MM.1S (cell line): Measurements from ENCODE around the gene PPP1R9A.
A peak's percentile ranks its signal among the peaks of the same experiment; 100 is the strongest.

Experiments
- DNase-seq: peaks from one replicate; pipeline ENCODE4 v3.0.0-alpha.2; 2015
- H2AFZ ChIP-seq: fragments of 300-600 bp; sonication (generic); 2 replicates; pipeline ENCODE4 v1.6.0; 2016; ENCODE audit warnings: antibody characterized with exemption, low read length
- H3F3A ChIP-seq: fragments of 300-600 bp; sonication (generic); 2 replicates; pipeline ENCODE4 v1.6.1; 2016; ENCODE audit warnings: mild to moderate bottlenecking, antibody characterized with exemption, low read length, moderate library complexity, mixed read lengths; ENCODE audit not compliant: insufficient read depth
- H3K27ac ChIP-seq: fragments of 300-600 bp; sonication (generic); 2 replicates; pipeline ENCODE4 v1.5.1; 2016; ENCODE audit warnings: mild to moderate bottlenecking, low read length
- H3K27me3 ChIP-seq: fragments of 300-600 bp; sonication (generic); replicated peaks from 2 replicates; pipeline ENCODE4 v1.6.0; 2016; ENCODE audit warnings: low read length; ENCODE audit not compliant: insufficient read depth
- H3K36me3 ChIP-seq: fragments of 300-600 bp; sonication (generic); replicated peaks from 2 replicates; pipeline ENCODE4 v1.6.1; 2016; ENCODE audit warnings: mild to moderate bottlenecking, low read length, mixed read lengths; ENCODE audit not compliant: insufficient read depth
- H3K4me1 ChIP-seq: fragments of 300-600 bp; sonication (generic); 2 replicates; pipeline ENCODE4 v1.6.1; 2016; ENCODE audit warnings: low read length, mixed read lengths
- H3K4me2 ChIP-seq: fragments of 300-600 bp; sonication (generic); 2 replicates; pipeline ENCODE4 v1.6.0; 2016; ENCODE audit warnings: low read depth, low read length
- H3K4me3 ChIP-seq: fragments of 300-600 bp; sonication (generic); 2 replicates; pipeline ENCODE4 v1.5.1; 2016; ENCODE audit warnings: low read length, mixed read lengths
- H3K79me2 ChIP-seq: fragments of 300-600 bp; sonication (generic); 2 replicates; pipeline ENCODE4 v1.6.1; 2016; ENCODE audit warnings: mixed run types, low read length, mixed read lengths
- H3K9ac ChIP-seq: fragments of 300-600 bp; sonication (generic); 2 replicates; pipeline ENCODE4 v1.6.1; 2016; ENCODE audit warnings: low read length, mixed read lengths
- H3K9me2 ChIP-seq: fragments of 300-600 bp; sonication (generic); replicated peaks from 2 replicates; pipeline ENCODE4 v1.6.1; 2016; ENCODE audit warnings: mild to moderate bottlenecking, low read length, mixed read lengths; ENCODE audit not compliant: insufficient read depth
- H3K9me3 ChIP-seq: fragments of 300-600 bp; sonication (generic); replicated peaks from 2 replicates; pipeline ENCODE4 v1.6.1; 2016; ENCODE audit warnings: mild to moderate bottlenecking, low read length, mixed read lengths; ENCODE audit not compliant: insufficient read depth
- H4K20me1 ChIP-seq: fragments of 300-600 bp; sonication (generic); 2 replicates; pipeline ENCODE4 v1.6.1; 2016; ENCODE audit warnings: mild to moderate bottlenecking, low read length, moderate library complexity, mixed read lengths; ENCODE audit not compliant: insufficient read depth
- EZH2 ChIP-seq: fragments of 300-600 bp; sonication (generic); optimal IDR thresholded peaks from 2 replicates; pipeline ENCODE3; 2017; ENCODE audit warnings: low read depth, mild to moderate bottlenecking, antibody characterized with exemption, low read length, mixed read lengths
- EZH2phosphoT487 ChIP-seq: fragments of 300-600 bp; sonication (generic); IDR thresholded peaks from 2 replicates; pipeline ENCODE4 v1.6.1; 2018; ENCODE audit warnings: antibody characterized with exemption, low read length
- TF ChIP-seq, protein P1 (sequence below): fragments of 300-600 bp; sonication (generic); IDR thresholded peaks from 2 replicates; pipeline ENCODE4 v1.5.1; 2016; ENCODE audit warnings: antibody characterized with exemption, low read length, mixed read lengths

Gene PPP1R9A

DNA sequence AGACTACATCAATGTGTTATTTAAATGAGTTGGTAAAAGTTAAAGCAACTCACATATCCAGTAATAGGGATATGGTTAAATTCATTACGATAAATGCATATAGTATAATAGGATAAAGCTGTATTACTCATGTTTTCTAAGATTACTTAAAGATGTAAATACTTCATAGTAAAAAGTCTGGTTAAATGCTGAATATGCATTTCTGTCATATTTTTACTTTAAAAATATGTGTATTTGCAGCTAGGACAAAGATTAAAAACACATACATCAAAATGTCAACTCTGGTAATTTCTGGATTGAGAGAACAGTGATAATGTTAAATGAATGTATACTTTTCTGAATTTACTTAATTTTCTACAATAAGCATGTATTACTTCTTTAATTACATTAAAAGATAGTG lies 15.1 kb downstream of the PPP1R9A start:
- Histone ChIP-seq H3K9ac (no peak overlapping the region), H3K27ac (no peak overlapping the region), H3K9me3 (no peaks in the 10 kb centered on the region), H3K36me3 (no peaks in the 10 kb centered on the region), H3K4me1 (peaks cover 22% of the 10 kb centered on the region), H2AFZ (no peak overlapping the region), H3K9me2 (no peaks in the 10 kb centered on the region), H3F3A (no peaks in the 10 kb centered on the region), H3K27me3 (no peaks in the 10 kb centered on the region), H3K4me2 (0 out of 2 replicates have a peak overlapping the region, but pooled peaks have one; percentile 45), H3K79me2 (no peaks in the 10 kb centered on the region), H4K20me1 (no peaks in the 10 kb centered on the region), H3K4me3 (no peak overlapping the region)
- TF ChIP-seq EZH2 (no peak), EZH2phosphoT487 (no peak)
- TF ChIP-seq, protein P1, sequence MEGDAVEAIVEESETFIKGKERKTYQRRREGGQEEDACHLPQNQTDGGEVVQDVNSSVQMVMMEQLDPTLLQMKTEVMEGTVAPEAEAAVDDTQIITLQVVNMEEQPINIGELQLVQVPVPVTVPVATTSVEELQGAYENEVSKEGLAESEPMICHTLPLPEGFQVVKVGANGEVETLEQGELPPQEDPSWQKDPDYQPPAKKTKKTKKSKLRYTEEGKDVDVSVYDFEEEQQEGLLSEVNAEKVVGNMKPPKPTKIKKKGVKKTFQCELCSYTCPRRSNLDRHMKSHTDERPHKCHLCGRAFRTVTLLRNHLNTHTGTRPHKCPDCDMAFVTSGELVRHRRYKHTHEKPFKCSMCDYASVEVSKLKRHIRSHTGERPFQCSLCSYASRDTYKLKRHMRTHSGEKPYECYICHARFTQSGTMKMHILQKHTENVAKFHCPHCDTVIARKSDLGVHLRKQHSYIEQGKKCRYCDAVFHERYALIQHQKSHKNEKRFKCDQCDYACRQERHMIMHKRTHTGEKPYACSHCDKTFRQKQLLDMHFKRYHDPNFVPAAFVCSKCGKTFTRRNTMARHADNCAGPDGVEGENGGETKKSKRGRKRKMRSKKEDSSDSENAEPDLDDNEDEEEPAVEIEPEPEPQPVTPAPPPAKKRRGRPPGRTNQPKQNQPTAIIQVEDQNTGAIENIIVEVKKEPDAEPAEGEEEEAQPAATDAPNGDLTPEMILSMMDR, result no peak
- no peak for DNase-seq

DNA sequence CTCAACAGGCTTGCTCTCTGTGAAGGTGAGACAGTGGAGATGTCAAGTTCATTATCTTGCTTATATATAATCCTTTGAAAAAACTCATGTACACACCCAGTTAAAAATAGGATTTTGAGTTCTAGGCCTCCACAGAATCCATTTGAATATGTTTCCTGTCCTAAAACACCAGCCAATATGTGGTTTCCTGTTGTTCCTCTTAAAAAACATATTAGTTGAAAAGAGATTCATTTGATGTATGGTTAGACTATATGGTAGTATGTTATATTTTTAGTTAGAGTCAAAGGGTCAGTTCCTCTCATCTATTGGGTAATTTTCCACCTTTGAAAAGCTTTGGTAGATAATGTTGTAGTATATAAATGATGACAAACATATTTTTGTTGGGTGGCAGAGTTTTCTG lies 16.0 kb downstream of the PPP1R9A start:
- peak overlapping the region; percentile 9; the same call in 1 of the 2 replicates for H3K27ac ChIP-seq
- TF ChIP-seq, protein P1, result no peak
- TF ChIP-seq EZH2 (no peak), EZH2phosphoT487 (no peak)
- no peaks in the 10 kb centered on the region for H3F3A ChIP-seq
- H3K4me1 ChIP-seq, result peaks cover 22% of the 10 kb centered on the region
- H4K20me1 ChIP-seq, result no peaks in the 10 kb centered on the region
- no peak overlapping the region for H3K4me3 ChIP-seq
- H2AFZ ChIP-seq, result no peak overlapping the region
- no peaks in the 10 kb centered on the region for H3K36me3 ChIP-seq
- H3K9me3 ChIP-seq, result no peaks in the 10 kb centered on the region
- no peaks in the 10 kb centered on the region for H3K27me3 ChIP-seq
- peak; percentile 84 for DNase-seq
- H3K4me2 ChIP-seq, result peak overlapping the region; percentile 45
- no peak overlapping the region for H3K9ac ChIP-seq
- no peaks in the 10 kb centered on the region for H3K79me2 ChIP-seq
- no peaks in the 10 kb centered on the region for H3K9me2 ChIP-seq

DNA sequence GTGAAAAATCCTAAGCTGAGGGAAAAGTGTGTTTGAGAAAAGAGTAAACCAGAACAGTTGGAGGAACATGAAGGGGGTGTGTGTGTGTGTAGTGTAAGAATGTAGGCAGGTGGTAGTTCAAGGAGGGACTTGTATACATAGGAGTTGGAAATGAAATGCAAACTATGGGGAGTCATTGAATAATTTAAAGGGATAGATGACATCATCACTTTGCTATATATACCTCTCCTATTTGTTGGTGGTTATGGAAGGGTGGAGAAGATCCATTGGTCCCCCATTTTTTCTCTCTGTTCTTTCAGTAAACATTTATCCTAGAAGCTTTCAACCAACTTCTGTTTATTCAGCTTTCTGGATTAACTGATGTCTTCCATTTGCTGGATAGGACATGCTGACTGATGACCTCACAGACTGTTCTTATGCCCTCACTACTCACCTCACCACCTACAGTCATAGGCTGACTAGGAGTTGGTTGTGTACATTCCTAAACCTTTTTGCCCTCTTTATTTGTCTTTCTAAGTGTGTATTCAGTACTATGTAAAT lies 20.8 kb downstream of the PPP1R9A start:
- Histone ChIP-seq H3K4me3 (no peak overlapping the region), H3K9ac (no peak overlapping the region), H3K4me1 (peaks cover 10% of the 10 kb centered on the region), H2AFZ (no peak overlapping the region), H3K36me3 (no peaks in the 10 kb centered on the region), H3F3A (no peaks in the 10 kb centered on the region), H3K79me2 (no peaks in the 10 kb centered on the region), H3K9me3 (no peaks in the 10 kb centered on the region), H3K9me2 (no peaks in the 10 kb centered on the region), H3K27ac (no peak overlapping the region), H3K27me3 (no peaks in the 10 kb centered on the region), H4K20me1 (no peaks in the 10 kb centered on the region), H3K4me2 (no peak overlapping the region)
- no peak for DNase-seq
- TF ChIP-seq EZH2phosphoT487 (no peak), EZH2 (no peak)
- TF ChIP-seq, protein P1, result no peak
